ENCODE data around the gene GID4. TPM values are rescaled to one million over a fixed set of nuclear protein-coding genes. Genes with fewer than 3 reads are reported as not detected.

GID4 gene
- total and polyA plus RNA-seq, 2 of the 4 experiments (the other 2 are of a cell fraction) = 3.9 to 5.6 TPM

DNA sequence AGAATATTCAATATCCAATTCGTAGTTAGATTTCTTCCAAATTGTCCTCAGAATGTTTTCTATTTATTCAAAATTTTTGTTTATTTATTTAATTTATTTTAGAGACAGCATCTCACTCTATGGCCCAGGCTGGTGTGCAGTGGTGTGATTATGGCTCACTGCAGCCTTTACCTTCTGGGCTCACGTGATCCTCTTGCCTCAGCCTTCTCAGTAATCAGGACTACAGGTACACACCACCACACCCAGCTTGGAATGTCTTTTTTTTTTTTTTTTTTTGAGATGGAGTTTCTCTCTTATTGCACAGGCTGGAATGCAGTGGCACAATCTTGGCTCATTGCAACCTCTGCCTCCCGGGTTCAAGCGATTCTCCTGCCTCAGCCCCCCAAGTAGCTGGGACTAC, 45.0 kb downstream of the GID4 start:
- H3K14ac ChIP-seq (replicated peaks; ENCODE audit: low read depth, low read length) = no peak overlapping the region
- no peak overlapping the region for H2BK15ac ChIP-seq (ENCODE audit: low read depth, low read length)
- H3K79me1 ChIP-seq (ENCODE audit: low read depth in 1 of 2, low read length in 2 of 2) = peaks cover 11 to 19% of the 10 kb centered on the region in 2 experiments
- no peak overlapping the region for H4K5ac ChIP-seq (ENCODE audit: low read depth, low read length)
- peaks cover 4% of the 10 kb centered on the region; the same call in 1 of the 2 replicates for H3K9me1 ChIP-seq (ENCODE audit: insufficient read depth, low read length)
- ChIA-PET POLR2A (ENCODE audit: unreplicated experiment) (no interaction called here), CTCF (no interaction called here)
- no peak overlapping the region for H2AK9ac ChIP-seq (replicated peaks; ENCODE audit: low read depth, low read length, poor library complexity)
- no peak overlapping the region for H3K9ac ChIP-seq (ENCODE audit: low read depth, low read length)
- no peak overlapping the region for H3K23ac ChIP-seq (ENCODE audit: low read depth, low read length)
- H3K36me3 ChIP-seq (ENCODE audit: control insufficient read depth, insufficient read depth, low read length) = no peaks in the 10 kb centered on the region
- peaks cover 4% of the 10 kb centered on the region for H3K27me3 ChIP-seq (ENCODE audit: control insufficient read depth, insufficient read depth, low read length)
- H3K56ac ChIP-seq (ENCODE audit: extremely low read depth, insufficient read depth, low read length) = no peak overlapping the region
- H3K4me1 ChIP-seq (ENCODE audit: control insufficient read depth, insufficient read depth, low read length) = peaks cover 7% of the 10 kb centered on the region
- in situ Hi-C loops (cut with MboI; ENCODE audit: low sequenced_read_pairs) (no loop called here), dilution Hi-C loops (cut with HindIII; ENCODE audit: low sequenced_read_pairs, unreplicated experiment) (no loop called here), intact Hi-C loops (cut with micrococcal nuclease) (no loop called here)
- H4K91ac ChIP-seq (ENCODE audit: insufficient read depth, low read depth, low read length) = no peak overlapping the region
- H2BK5ac ChIP-seq (ENCODE audit: low read depth, low read length, poor library complexity, severe bottlenecking) = no peak overlapping the region
- no peak overlapping the region for H3K4me3 ChIP-seq (ENCODE audit: insufficient read depth, low read depth, low read length)
- no peak overlapping the region for H3K18ac ChIP-seq (ENCODE audit: low read depth, low read length)
- TF ChIP-seq, protein P1, sequence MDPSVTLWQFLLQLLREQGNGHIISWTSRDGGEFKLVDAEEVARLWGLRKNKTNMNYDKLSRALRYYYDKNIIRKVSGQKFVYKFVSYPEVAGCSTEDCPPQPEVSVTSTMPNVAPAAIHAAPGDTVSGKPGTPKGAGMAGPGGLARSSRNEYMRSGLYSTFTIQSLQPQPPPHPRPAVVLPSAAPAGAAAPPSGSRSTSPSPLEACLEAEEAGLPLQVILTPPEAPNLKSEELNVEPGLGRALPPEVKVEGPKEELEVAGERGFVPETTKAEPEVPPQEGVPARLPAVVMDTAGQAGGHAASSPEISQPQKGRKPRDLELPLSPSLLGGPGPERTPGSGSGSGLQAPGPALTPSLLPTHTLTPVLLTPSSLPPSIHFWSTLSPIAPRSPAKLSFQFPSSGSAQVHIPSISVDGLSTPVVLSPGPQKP (IDR thresholded peaks at IDR 0.05; ENCODE audit: borderline replicate concordance, low read depth, low read length) = no peak
- TF ChIP-seq RAD21 (IDR thresholded peaks at IDR 0.05; ENCODE audit: low read length) = no peak
- no peak for TF ChIP-seq NFE2L2 (IDR thresholded peaks at IDR 0.05; ENCODE audit: low read depth, low read length)
- TF ChIP-seq CHD1 (IDR thresholded peaks at IDR 0.05; ENCODE audit: low read depth, low read length) = no peak
- TF ChIP-seq BHLHE40 (IDR thresholded peaks at IDR 0.05; ENCODE audit: low read depth, low read length) = no peak
- TF ChIP-seq, protein P2, sequence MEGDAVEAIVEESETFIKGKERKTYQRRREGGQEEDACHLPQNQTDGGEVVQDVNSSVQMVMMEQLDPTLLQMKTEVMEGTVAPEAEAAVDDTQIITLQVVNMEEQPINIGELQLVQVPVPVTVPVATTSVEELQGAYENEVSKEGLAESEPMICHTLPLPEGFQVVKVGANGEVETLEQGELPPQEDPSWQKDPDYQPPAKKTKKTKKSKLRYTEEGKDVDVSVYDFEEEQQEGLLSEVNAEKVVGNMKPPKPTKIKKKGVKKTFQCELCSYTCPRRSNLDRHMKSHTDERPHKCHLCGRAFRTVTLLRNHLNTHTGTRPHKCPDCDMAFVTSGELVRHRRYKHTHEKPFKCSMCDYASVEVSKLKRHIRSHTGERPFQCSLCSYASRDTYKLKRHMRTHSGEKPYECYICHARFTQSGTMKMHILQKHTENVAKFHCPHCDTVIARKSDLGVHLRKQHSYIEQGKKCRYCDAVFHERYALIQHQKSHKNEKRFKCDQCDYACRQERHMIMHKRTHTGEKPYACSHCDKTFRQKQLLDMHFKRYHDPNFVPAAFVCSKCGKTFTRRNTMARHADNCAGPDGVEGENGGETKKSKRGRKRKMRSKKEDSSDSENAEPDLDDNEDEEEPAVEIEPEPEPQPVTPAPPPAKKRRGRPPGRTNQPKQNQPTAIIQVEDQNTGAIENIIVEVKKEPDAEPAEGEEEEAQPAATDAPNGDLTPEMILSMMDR (conservative IDR thresholded peaks at IDR 0.05; ENCODE audit: low read depth, low read length) = no peak
- peaks cover 1% of the 10 kb centered on the region; the same call in 1 of the 2 replicates for H4K20me1 ChIP-seq (ENCODE audit: insufficient read depth, low read length)
- ATAC-seq (ENCODE audit: low read depth) (no peak), DNase-seq (no peak)
- no peak overlapping the region for H2BK20ac ChIP-seq (ENCODE audit: low read depth, low read length)
- no peak overlapping the region for H3K4ac ChIP-seq (ENCODE audit: low read depth, low read length)
- BruUV-seq (replicated peaks) = no TSS peak
- 0 out of 2 replicates have a peak, but pooled peaks cover under 1% of the 10 kb centered on the region for H3K9me3 ChIP-seq (ENCODE audit: control insufficient read depth, insufficient read depth, low read length)
- no peak overlapping the region for H2AK5ac ChIP-seq (ENCODE audit: low read depth, low read length)
- H2AFZ ChIP-seq (replicated peaks; ENCODE audit: low read length, poor library complexity) = no peak overlapping the region
- no peak overlapping the region for H4K8ac ChIP-seq (ENCODE audit: low read depth in 2 of 2, low read length in 2 of 2)
- WGBS, 2 experiments (ENCODE audit: extremely low coverage in 2 of 2, insufficient read length in 1 of 2) = no CpG with 5 or more reads among the region's 4 CpGs
- no peak overlapping the region for H2BK120ac ChIP-seq (ENCODE audit: low read depth, low read length)
- H3K27ac ChIP-seq (ENCODE audit: insufficient read depth, low read length) = no peak overlapping the region
- H3K4me2 ChIP-seq (ENCODE audit: low read depth, low read length) = no peak overlapping the region

Data from IMR-90 (cell line).